ENCODE data around the gene CRLF2.

GRCh38 chrX:1212532-1212931 is at the start of gene CRLF2:
- TF ChIP-seq YY1 (IDR thresholded peaks at IDR 0.05; ENCODE audit: low read depth), result no peak
- no peak for TF ChIP-seq TCF12 (IDR thresholded peaks at IDR 0.05; ENCODE audit: low read depth)
- TF ChIP-seq RAD21 (IDR thresholded peaks at IDR 0.05; ENCODE audit: low read depth), result no peak
- TF ChIP-seq USF1 (IDR thresholded peaks at IDR 0.05), result no peak
- TF ChIP-seq REST (IDR thresholded peaks at IDR 0.05; ENCODE audit: low read depth), result no peak
- no peak for TF ChIP-seq CEBPB (IDR thresholded peaks at IDR 0.05)
- no peak for TF ChIP-seq TAF1 (IDR thresholded peaks at IDR 0.05; ENCODE audit: low read depth)
- no peak for TF ChIP-seq EP300 (IDR thresholded peaks at IDR 0.05; ENCODE audit: borderline replicate concordance)
